ENCODE measurements around the gene GALM. TPM values are rescaled to one million over a fixed set of nuclear protein-coding genes. Genes with fewer than 3 reads are reported as not detected.

GALM gene
- total and polyA plus RNA-seq, 10 donors: 5.2 to 22.7 (median 7.6) TPM

DNA sequence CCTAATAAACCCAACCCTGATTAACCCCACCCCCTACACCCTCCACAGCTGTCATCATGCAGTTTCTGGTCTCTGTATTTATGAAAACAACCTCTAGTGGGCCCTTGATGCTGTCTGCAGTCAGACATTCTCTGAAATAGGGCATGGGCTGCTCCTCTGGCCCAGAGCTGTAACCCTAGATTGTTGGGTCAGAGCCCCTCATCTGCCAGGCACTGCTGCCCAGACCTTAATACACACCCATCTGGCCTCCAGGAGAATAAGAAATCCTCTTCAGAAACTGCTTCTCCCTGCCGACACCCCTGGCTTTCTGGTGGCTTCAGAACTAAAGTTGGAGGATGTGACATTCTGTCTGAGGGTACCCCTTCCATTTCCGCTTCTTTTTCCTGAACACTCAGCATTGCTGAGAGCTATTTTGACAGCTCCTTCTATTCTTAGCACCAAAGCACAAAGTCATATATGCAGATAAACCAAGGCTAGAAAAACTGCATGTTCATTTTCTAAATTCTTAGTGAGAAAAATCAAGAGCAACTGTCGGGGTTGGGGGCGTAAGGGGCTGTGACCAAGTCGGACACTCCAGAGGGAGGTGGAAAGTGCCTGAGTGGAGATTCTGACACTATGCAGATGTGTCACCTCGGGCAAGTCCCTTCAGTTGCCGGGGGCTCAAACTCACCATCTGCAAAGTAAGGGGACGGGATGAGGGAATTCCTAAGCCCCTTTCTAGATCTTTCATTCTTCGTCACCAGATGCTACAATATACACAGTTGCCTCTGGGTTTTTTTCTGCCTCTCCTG is 56.6 kb downstream of the GALM start:
- Histone ChIP-seq H3K4me3 (no peak overlapping the region), H3K36me3 (peaks cover 0 to 5% (median 0%) of the 10 kb centered on the region in 6 donors), H3K27me3 (replicated peaks in 1 of 7) (no peaks in the 10 kb centered on the region), H3K27ac (peak overlapping the region in 5 of 8 donors; percentile 31 to 59 (median 48)), H3K9me3 (peaks cover 0 to 4% (median 0%) of the 10 kb centered on the region in 8 donors), H3K4me1 (peaks cover 3 to 22% (median 9%) of the 10 kb centered on the region in 6 donors)
- TF ChIP-seq POLR2AphosphoS5 (IDR thresholded peaks at IDR 0.05) (no peak), POLR2A (IDR thresholded peaks at IDR 0.05) (no peak)
- TF ChIP-seq, protein P1, sequence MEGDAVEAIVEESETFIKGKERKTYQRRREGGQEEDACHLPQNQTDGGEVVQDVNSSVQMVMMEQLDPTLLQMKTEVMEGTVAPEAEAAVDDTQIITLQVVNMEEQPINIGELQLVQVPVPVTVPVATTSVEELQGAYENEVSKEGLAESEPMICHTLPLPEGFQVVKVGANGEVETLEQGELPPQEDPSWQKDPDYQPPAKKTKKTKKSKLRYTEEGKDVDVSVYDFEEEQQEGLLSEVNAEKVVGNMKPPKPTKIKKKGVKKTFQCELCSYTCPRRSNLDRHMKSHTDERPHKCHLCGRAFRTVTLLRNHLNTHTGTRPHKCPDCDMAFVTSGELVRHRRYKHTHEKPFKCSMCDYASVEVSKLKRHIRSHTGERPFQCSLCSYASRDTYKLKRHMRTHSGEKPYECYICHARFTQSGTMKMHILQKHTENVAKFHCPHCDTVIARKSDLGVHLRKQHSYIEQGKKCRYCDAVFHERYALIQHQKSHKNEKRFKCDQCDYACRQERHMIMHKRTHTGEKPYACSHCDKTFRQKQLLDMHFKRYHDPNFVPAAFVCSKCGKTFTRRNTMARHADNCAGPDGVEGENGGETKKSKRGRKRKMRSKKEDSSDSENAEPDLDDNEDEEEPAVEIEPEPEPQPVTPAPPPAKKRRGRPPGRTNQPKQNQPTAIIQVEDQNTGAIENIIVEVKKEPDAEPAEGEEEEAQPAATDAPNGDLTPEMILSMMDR (IDR thresholded peaks at IDR 0.05 in 8 of 11, conservative IDR thresholded peaks at IDR 0.05 in 3 of 11): no peak
- intact Hi-C loops (cut with DNase I; ENCODE audit: low total_unique reads): no loop called here
- 25 to 37% (median 35%) methylated on average over 9 of the region's 9 CpGs for WGBS, 5 donors
- DNase-seq: no peak

DNA sequence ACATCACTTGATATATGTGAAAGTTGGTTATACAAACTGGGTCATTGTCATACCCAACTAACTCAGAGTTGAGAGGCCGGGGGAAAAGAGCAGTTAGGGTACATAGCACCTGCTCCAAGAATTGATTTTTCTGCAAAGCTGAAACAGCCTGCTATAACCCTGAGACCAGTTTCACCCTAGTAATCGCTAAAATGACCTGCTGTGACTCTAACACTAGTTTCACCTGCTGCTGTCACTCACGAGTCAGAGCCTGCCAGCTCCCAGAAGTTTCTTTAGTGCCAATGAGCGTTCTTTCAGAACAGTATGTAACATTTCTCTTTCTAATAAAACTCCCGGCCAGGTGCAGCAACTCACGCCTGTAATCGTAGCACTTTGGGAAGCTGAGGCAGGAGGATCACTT is 57.3 kb downstream of the GALM start:
- intact Hi-C loops (cut with DNase I; ENCODE audit: low total_unique reads): no loop called here
- no peak overlapping the region for H3K4me3 ChIP-seq

DNA sequence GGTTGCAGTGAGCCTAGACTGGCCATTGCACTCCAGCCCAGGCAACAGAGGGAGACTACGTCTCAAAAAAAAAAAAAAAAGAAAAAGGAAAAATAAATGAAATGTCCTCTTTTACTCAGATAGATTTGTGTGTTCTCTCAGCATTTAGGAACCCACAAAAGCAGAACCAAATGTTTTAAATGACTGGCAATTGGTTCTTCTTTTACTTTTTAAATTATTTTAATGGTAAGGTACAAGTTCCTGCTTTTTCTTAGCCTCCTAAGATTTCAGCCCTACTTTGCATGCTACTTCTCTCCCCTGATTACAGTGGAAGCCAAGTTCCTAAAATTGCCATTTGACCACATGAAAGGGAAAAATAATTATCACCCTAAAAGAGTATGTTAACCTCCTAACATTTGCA is 61.7 kb downstream of the GALM start:
- intact Hi-C loops (cut with DNase I; ENCODE audit: low total_unique reads): no loop called here
- H3K36me3 ChIP-seq: peaks cover 3 to 36% (median 22%) of the 10 kb centered on the region in 6 donors

More for the DNA sequence above, 57.3 kb downstream of the GALM start:
- peak overlapping the region in 2 of 8 donors; percentile 31 to 59 for H3K27ac ChIP-seq
- no peak for TF ChIP-seq POLR2AphosphoS5 (IDR thresholded peaks at IDR 0.05)
- no peak for TF ChIP-seq POLR2A (IDR thresholded peaks at IDR 0.05)
- TF ChIP-seq, protein P1 (IDR thresholded peaks at IDR 0.05 in 8 of 11, conservative IDR thresholded peaks at IDR 0.05 in 3 of 11): no peak
- no peak for DNase-seq
- H3K9me3 ChIP-seq: peaks cover 0 to 4% (median 0%) of the 10 kb centered on the region in 8 donors
- 78 to 93% (median 84%) methylated on average over 7 of the region's 7 CpGs for whole genome bisulfite sequencing, 5 donors
- H3K4me1 ChIP-seq: peaks cover 3 to 22% (median 9%) of the 10 kb centered on the region in 6 donors
- peaks cover 0 to 5% (median 0%) of the 10 kb centered on the region in 6 donors for H3K36me3 ChIP-seq
- no peaks in the 10 kb centered on the region for H3K27me3 ChIP-seq (replicated peaks in 1 of 7)

More for the DNA sequence above, 61.7 kb downstream of the GALM start:
- DNase-seq: no peak
- no peaks in the 10 kb centered on the region for H3K9me3 ChIP-seq
- 50 to 85% (median 63%) methylated on average over 1 of the region's 1 CpG for WGBS, 5 donors
- H3K4me3 ChIP-seq: no peak overlapping the region
- peaks cover 0 to 6% (median 2%) of the 10 kb centered on the region in 6 donors for H3K4me1 ChIP-seq
- no peak overlapping the region for H3K27ac ChIP-seq
- TF ChIP-seq POLR2A (IDR thresholded peaks at IDR 0.05): no peak
- TF ChIP-seq, protein P1 (IDR thresholded peaks at IDR 0.05 in 8 of 11, conservative IDR thresholded peaks at IDR 0.05 in 3 of 11): no peak
- no peak for TF ChIP-seq POLR2AphosphoS5 (IDR thresholded peaks at IDR 0.05)
- no peaks in the 10 kb centered on the region for H3K27me3 ChIP-seq (replicated peaks in 1 of 7)

All from spleen (tissue), 11 donors.